Left ventricle myocardium superior (tissue), 1 donor: Measurements from ENCODE around the gene PSD2. TPM values are rescaled to one million over a fixed set of nuclear protein-coding genes. Genes with fewer than 3 reads are reported as not detected.

Experiments
- ATAC-seq: fragments of 200-7000 bp; cut with Tn5 transposase; one replicate; pipeline ENCODE4 v1.9.1; 2020; ENCODE audit warnings: mild to moderate bottlenecking, moderate library complexity
- DNase-seq: peaks from one replicate; pipeline ENCODE4 v3.0.0-alpha.2; 2020
- intact Hi-C: fragments of 100-400 bp; cut with micrococcal nuclease; formaldehyde crosslinking; loops from one replicate; pipeline ENCODE4 v1.11.0; 2022
- total RNA-seq: library from RNA; stranded (reverse); fragmentation: NEBNext Ultra II Directional; extraction: Animal tissue kit (Norgen Biotek cat#: 25700); gene quantifications from one replicate; pipeline ENCODE4 v1.2.1, GENCODE V29; 2021
- donor health status: DM: no; HTN: yes; CAD: no; lungs with severe emphysema.

Gene PSD2
- total RNA-seq, 1 donor from 2014 or later = not detected

GRCh38 chr5:139822553-139823425, 27.2 kb downstream of the PSD2 start:
- intact Hi-C loops = no loop called here
- ATAC-seq = no peak
- no peak for DNase-seq

DNA sequence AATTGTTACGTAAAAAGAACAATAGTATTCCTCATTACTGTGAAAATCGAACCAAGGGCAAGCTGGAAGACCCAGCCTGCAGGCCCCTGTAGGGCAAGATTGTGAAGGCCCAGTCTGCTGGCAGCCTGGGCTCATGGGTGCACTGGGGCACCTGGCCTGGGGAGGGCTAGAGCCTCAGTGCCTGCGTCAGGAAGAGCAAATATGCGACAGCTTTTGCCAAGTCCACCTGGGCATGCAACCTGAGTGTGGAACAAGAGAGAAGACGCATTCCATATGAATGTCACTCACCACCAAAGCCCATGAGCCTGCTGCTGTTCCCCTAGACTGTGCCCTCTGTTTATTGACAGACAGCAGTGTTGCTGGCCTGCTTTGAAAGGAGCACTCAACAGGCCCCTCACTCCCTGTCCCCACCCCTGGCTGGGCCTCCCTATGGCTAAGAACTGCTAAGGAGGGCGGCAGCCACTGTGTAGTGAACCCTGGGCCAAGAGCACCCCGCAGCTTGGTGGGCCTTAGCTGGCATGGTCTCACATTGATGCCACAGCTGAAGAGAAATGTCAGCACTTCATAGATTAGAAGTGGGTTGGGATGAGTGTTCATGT, 28.2 kb downstream of the PSD2 start:
- ATAC-seq = no peak
- intact Hi-C loops = no loop called here
- no peak for DNase-seq

GRCh38 chr5:139825690-139826089, 30.1 kb downstream of the PSD2 start:
- ATAC-seq (no peak), DNase-seq (no peak)
- intact Hi-C loops = no loop called here

DNA sequence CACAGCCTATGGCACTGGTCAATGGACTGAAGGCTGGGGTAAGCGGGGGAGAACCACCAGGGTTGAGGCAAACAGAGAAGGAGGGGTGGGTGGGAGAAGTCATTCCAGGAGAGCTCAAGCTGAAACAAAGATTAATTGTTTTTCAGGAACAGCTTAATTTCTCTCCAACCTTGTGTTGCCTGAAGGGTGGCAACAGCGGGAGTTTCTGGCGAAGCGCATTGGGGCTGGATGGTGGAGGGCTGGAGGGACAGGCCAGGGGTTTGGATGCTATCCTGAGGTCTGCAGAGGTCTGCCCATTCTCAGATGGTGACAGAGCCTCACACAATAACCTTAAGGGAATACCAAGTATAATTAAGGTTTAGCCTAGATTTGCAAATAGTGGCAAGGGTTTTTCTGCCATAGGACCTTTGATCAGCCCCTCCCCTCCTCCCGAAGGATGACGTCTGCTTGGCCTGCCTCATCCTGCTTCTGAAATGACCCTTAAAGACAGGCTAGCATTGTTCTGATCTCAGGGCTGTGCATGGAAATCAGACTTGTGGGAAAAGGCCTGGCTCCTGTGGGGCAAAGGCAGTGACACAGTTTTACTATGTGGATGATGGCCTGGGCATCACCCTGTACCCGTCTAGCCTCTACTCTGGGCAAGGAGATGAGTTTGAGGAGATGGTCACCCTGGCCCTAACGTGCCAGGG, 32.7 kb downstream of the PSD2 start:
- no peak for DNase-seq
- intact Hi-C loops = no loop called here
- no peak for ATAC-seq

- no peak for ATAC-seq
- intact Hi-C loops = no loop called here
These were observed 33.9 kb downstream of the PSD2 start for GRCh38 chr5:139829471-139829870.

DNA sequence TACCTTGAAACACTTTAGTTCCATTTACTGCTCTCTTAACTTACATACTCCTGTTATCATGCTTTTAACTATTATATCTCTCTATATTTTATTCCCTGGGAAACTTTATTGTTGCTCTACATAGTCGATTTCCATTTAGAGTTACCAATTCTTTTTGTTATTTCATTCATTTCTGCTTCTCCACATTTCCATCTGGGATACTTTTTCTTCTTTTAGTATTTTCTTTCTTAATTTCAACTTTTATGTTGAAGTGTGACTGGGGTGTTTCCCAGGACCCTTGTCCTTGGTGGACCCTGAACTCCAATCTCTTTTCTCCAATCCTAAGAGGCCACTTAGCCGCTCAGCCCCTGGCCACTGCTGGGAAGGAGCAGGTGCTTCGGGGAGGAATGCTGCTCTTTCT, 36.0 kb downstream of the PSD2 start:
- ATAC-seq (no peak), DNase-seq (no peak)
- intact Hi-C loops = no loop called here

More at GRCh38 chr5:139829471-139829870, 33.9 kb downstream of the PSD2 start:
- DNase-seq = no peak

DNA sequence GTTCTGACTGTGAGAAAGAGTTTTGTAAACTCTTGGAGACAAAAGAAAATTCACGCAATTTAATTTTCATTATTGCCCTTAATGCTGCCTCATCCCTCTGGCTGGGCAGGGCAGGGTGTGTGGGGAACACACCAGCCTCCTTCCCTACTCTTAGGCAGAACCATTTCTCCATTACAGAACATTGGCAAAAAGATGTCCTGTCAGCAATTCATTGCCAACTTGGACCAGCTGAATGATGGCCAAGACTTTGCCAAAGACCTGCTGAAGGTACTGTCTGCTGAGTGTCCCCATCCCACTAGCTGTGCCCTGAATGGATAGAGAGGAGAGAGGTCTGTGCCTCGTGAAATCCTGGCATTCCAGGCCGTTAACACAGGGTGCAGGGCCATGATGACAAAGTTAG, 37.9 kb downstream of the PSD2 start:
- ATAC-seq (no peak), DNase-seq (no peak)
- intact Hi-C loops = no loop called here

DNA sequence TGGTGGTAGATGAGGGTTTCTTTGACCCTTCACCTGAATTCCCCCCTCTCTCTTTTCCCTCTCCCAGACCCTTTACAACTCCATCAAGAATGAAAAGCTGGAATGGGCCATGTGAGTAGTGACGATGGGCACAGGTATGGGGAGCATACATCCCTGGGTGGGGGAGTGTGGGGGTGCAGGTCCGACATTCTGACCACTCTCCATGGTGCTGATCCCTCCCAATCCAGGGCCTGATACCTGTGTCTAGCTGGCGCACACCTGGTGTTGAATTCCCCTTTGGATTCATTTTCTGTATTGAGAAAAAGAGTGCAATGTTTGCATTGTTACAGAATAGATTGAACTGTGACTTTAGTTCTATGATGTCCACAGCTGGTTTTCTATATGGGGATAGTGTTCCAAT, 40.0 kb downstream of the PSD2 start:
- ATAC-seq (no peak), DNase-seq (no peak)
- intact Hi-C loops = no loop called here

GRCh38 chr5:139836469-139837208, 41.0 kb downstream of the PSD2 start:
- DNase-seq = no peak
- intact Hi-C loops = no loop called here
- ATAC-seq = no peak

GRCh38 chr5:139837711-139838380, 42.2 kb downstream of the PSD2 start:
- no peak for ATAC-seq
- no peak for DNase-seq
- intact Hi-C loops = no loop called here

GRCh38 chr5:139838381-139839197, 43.0 kb downstream of the PSD2 start:
- intact Hi-C loops = no loop called here
- ATAC-seq (no peak), DNase-seq (no peak)

GRCh38 chr5:139839232-139839815, 43.7 kb downstream of the PSD2 start:
- no peak for DNase-seq
- no peak for ATAC-seq
- intact Hi-C loops = no loop called here

DNA sequence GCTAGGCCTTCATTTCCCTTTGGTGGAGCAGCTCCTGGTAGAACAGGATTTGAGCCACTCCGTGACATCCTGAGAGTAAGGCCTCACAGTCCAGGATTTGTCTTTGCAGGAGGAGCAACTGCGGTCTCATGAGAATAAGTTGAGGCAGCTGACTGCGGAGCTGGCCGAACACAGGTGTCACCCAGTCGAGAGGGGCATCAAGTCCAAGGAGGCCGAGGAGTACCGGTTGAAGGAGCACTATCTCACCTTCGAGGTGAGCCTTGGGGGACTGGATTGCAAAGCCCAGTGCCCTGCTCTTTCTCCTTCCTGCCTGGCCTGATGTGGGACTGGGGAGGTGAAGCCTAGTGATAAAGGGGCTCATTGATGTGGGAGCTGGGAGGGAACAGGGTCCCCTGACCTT, 44.3 kb downstream of the PSD2 start:
- ATAC-seq = no peak
- no peak for DNase-seq
- intact Hi-C loops = no loop called here

- ATAC-seq (no peak), DNase-seq (no peak)
- intact Hi-C loops = no loop called here
These were observed 45.9 kb downstream of the PSD2 start for GRCh38 chr5:139841549-139841948.

DNA sequence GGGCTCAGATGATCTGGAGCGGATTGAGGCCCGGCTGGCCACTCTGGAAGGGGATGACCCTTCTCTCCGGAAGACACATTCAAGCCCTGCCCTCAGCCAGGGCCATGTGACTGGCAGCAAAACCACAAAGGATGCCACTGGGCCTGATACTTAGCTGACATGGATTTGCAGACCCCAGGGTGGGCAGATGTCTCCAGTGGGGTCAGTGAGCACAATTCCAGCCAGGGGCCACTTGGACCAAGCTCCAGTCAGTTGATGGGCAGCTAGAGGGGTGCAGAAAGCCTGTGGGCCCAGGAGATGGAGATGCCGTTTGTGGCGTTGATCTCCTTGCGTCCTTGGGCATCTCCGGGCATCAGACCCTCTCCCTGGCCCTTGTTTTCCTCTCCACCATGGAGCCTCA, 46.7 kb downstream of the PSD2 start:
- intact Hi-C loops = no loop called here
- ATAC-seq = no peak
- DNase-seq = no peak

DNA sequence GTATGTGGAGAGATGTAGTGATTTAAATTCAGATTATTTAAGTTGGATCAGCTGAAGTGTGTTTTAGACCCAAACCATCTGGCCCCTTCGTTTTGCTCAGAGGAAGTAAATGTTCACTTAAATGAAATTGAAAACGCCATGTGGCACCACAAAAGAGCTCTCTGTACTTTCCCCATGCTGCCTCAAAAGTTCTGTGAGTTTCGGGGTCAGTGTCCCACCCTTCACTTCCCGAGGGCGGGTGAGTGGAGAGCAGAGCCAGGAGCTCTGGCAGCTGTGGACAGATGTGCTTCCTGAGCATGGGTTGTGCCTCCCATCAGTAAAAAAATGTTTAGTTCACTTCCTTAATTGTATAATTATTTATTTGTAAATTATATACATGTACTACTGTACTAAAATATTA, 48.4 kb downstream of the PSD2 start:
- no peak for DNase-seq
- intact Hi-C loops = no loop called here
- no peak for ATAC-seq

- ATAC-seq = peak; percentile 21
- peak; percentile 81 for DNase-seq
- intact Hi-C loops = no loop called here
These were observed 49.0 kb downstream of the PSD2 start for GRCh38 chr5:139844472-139845145.
